Left cardiac atrium (tissue), 4 donors: ENCODE data around the gene GPATCH8. TPM values are rescaled to one million over a fixed set of nuclear protein-coding genes. Genes with fewer than 3 reads are reported as not detected.
A peak's percentile ranks its signal among the peaks of the same experiment; 100 is the strongest.
"Not testable (repeated sequence)": the region's sequence is repeated elsewhere in the genome, so short reads cannot be mapped to it uniquely, and the experiment has no call there.

ENCODE experiments used
- ATAC-seq, 2 donors: fragments of 200-7000 bp; cut with Tn5 transposase; one replicate each; pipeline ENCODE4 v1.9.1; 2020; ENCODE audit warnings: mild to moderate bottlenecking in 2 of 2, moderate library complexity in 2 of 2
- DNase-seq: peaks from one replicate; pipeline ENCODE4 v3.0.0-alpha.2; 2020
- intact Hi-C, 2 donors: fragments of 100-400 bp; cut with DNase I; formaldehyde crosslinking; loops; one replicate each; pipeline versions ENCODE4 v1.14.1 to v1.15.1; 2022 to 2023
- long read RNA-seq: library from polyadenylated mRNA; unstranded; transcript quantifications from one replicate; pipeline ENCODE4 v2.0.0, GENCODE V29; 2021
- total RNA-seq, 2 donors: library from RNA; stranded (reverse); fragmentation: NEBNext Ultra II Directional; extraction: Animal tissue kit (Norgen Biotek cat#: 25700); gene quantifications; one replicate each; pipeline ENCODE4 v1.2.1, GENCODE V29; 2021
- donor health status: DM: no; HTN: yes; CAD: no.
- donor health status: DM: no; HTN: yes; CAD: no; lungs with severe emphysema.
- donor health status: DM: yes; HTN: yes; CAD: no.
- donor health status: Dilated cardiomyopathy.

Gene GPATCH8
- 10 to 100 TPM; 20.8 to 28.9 TPM for total RNA-seq
- long read RNA-seq, full-length matches to known transcripts, result 12 of 25 reads
- long read RNA-seq, partial matches to known transcripts, result 1 of 25 reads
- long read RNA-seq, other reads (novel, unspliced or antisense), result 12 of 25 reads

GRCh38 chr17:44503147-44504029 lies at the start of gene GPATCH8:
Gene GPATCH8, minus strand, starts transcription at chr17:44503406. Its CDS starts 36 bp downstream, at chr17:44503370.
- ATAC-seq, result peak; percentile 98 to 99
- DNase-seq, result peak; percentile 95
- intact Hi-C loops, result loop anchor here in 1 of 2 donors (5.0 kb wide), 1 partner anchor 116 kb away; the partner anchor contains the start of gene ITGA2B

GRCh38 chr17:44552361-44552760 lies 49.2 kb upstream of the GPATCH8 start:
- DNase-seq, result no peak
- intact Hi-C loops, result no loop called here
- ATAC-seq, result no peak

GRCh38 chr17:44549686-44550085 lies 46.5 kb upstream of the GPATCH8 start:
- DNase-seq (no peak), ATAC-seq (no peak)
- intact Hi-C loops, result no loop called here

GRCh38 chr17:44548376-44549230 lies 45.4 kb upstream of the GPATCH8 start:
- DNase-seq, result no peak
- intact Hi-C loops, result no loop called here
- peak in 1 of 2 donors; percentile 19 for ATAC-seq

- ATAC-seq (peak; percentile 47 to 75), DNase-seq (no peak)
Observed at GRCh38 chr17:44547625-44548267, 44.5 kb upstream of the GPATCH8 start.

GRCh38 chr17:44546671-44547606 lies 43.7 kb upstream of the GPATCH8 start:
- DNase-seq, result no peak
- peak in 1 of 2 donors; percentile 21 for ATAC-seq
- intact Hi-C loops, result no loop called here

More at GRCh38 chr17:44547625-44548267, 44.5 kb upstream of the GPATCH8 start:
- intact Hi-C loops, result no loop called here

- no peak for DNase-seq
- intact Hi-C loops, result no loop called here
- no peak for ATAC-seq
Observed at GRCh38 chr17:44543905-44544523, 40.8 kb upstream of the GPATCH8 start.

- DNase-seq (no peak), ATAC-seq (no peak)
- intact Hi-C loops, result no loop called here
Observed at GRCh38 chr17:44543213-44543904, 40.2 kb upstream of the GPATCH8 start.

GRCh38 chr17:44541884-44542581 lies 38.8 kb upstream of the GPATCH8 start:
- intact Hi-C loops, result no loop called here
- no peak for DNase-seq
- ATAC-seq, result peak in 1 of 2 donors; percentile 5

GRCh38 chr17:44540246-44541084 lies 37.3 kb upstream of the GPATCH8 start:
- intact Hi-C loops, result no loop called here
- no peak for ATAC-seq

GRCh38 chr17:44539673-44540072 lies 36.5 kb upstream of the GPATCH8 start:
- no peak for DNase-seq
- ATAC-seq, result no peak
- intact Hi-C loops, result no loop called here

More at GRCh38 chr17:44540246-44541084, 37.3 kb upstream of the GPATCH8 start:
- no peak for DNase-seq

- DNase-seq, intact Hi-C loops, ATAC-seq: not testable (repeated sequence)
Observed at GRCh38 chr17:44537922-44538321, 34.7 kb upstream of the GPATCH8 start.

GRCh38 chr17:44536090-44536953 lies 33.1 kb upstream of the GPATCH8 start:
- intact Hi-C loops, result no loop called here
- ATAC-seq, result peak; percentile 45 to 70
- no peak for DNase-seq

- intact Hi-C loops, result loop anchor here (1.0 to 5.0 kb wide), 2 partner anchors 103 to 104 kb away; no protein-coding TSS in a partner anchor
Observed at GRCh38 chr17:44533533-44534246, 30.5 kb upstream of the GPATCH8 start.

More at GRCh38 chr17:44533533-44534246, 30.5 kb upstream of the GPATCH8 start:
- DNase-seq, result peak; percentile 90
- peak; percentile 92 to 93 for ATAC-seq
